ENCODE measurements around the gene TRIM54. TPM values are rescaled to one million over a fixed set of nuclear protein-coding genes. Genes with fewer than 3 reads are reported as not detected.

TRIM54 gene
- total RNA-seq, 1 experiment from 2014 or later: 2.0 TPM

DNA sequence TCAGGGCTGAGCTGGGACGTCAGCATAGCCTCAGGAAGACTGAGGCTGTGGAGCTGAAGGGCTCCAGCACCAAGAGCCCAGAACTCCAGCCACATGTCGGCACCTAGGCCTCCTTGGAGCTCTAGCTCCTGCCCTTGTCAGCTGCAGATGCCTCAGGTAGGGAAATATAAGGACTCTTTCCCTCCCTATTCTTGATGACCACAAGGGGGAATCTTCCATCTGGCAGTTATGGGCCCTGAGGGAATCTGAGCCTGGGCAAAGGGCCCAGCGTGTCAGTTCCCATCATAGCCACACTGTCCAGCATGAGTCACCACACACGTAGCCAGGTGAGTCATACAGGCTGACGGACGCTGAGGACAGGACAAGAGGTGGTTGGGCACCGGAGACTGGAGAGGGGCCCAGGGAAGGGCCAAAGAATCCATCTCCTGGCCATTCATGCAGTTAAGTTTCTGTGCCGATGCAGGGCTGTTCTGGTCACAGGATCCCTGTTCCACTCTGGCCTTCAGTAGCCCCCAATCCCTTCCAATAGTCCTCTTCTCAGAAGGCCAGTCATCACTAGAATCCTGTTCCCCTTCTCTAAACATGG is 38.8 kb downstream of the TRIM54 start (continued):
- TF ChIP-seq ELF1 (IDR thresholded peaks at IDR 0.05; ENCODE audit: borderline replicate concordance, low read depth): no peak
- TF ChIP-seq CEBPB (IDR thresholded peaks at IDR 0.05; ENCODE audit: low read depth): no peak
- peak; percentile 90 for TF ChIP-seq SP1 (IDR thresholded peaks at IDR 0.05; ENCODE audit: low read depth)
- TF ChIP-seq SRF (IDR thresholded peaks at IDR 0.05; ENCODE audit: low read depth): peak; percentile 83

DNA sequence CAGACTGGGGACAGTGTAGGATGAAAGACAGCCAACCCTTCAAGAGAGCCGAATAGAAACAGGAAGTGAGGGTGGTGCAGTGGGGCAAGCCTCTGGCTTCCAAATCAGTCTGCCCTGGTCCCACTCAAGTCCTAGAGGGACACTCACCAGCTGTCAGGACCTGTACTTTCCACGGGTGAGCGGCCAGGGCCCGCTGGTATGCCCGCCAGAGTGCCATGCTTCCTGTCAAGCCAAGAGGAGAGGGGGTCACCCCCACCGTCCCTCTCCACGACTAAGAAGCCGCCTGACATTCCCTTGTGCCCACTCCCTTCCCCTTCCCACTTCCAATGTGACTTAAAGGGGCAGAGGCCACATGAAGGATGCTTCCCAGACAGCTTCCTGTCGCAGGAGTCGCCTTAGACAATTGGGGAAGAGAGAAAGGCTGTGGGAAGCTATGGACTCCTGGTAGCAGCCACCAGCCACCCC is 40.1 kb downstream of the TRIM54 start:
- TF ChIP-seq CBX3 (IDR thresholded peaks at IDR 0.05; ENCODE audit: low read depth): no peak
- TF ChIP-seq POLR2A (IDR thresholded peaks at IDR 0.05; ENCODE audit: borderline replicate concordance, extremely low read depth, insufficient read depth, insufficient read length): no peak
- no peak for TF ChIP-seq CEBPB (IDR thresholded peaks at IDR 0.05; ENCODE audit: low read depth)
- TF ChIP-seq POLR2AphosphoS5 (IDR thresholded peaks at IDR 0.05; ENCODE audit: low read depth, low read length): no peak
- TF ChIP-seq, protein P1, sequence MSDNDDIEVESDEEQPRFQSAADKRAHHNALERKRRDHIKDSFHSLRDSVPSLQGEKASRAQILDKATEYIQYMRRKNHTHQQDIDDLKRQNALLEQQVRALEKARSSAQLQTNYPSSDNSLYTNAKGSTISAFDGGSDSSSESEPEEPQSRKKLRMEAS (IDR thresholded peaks at IDR 0.05): no peak
- TF ChIP-seq, protein P2, sequence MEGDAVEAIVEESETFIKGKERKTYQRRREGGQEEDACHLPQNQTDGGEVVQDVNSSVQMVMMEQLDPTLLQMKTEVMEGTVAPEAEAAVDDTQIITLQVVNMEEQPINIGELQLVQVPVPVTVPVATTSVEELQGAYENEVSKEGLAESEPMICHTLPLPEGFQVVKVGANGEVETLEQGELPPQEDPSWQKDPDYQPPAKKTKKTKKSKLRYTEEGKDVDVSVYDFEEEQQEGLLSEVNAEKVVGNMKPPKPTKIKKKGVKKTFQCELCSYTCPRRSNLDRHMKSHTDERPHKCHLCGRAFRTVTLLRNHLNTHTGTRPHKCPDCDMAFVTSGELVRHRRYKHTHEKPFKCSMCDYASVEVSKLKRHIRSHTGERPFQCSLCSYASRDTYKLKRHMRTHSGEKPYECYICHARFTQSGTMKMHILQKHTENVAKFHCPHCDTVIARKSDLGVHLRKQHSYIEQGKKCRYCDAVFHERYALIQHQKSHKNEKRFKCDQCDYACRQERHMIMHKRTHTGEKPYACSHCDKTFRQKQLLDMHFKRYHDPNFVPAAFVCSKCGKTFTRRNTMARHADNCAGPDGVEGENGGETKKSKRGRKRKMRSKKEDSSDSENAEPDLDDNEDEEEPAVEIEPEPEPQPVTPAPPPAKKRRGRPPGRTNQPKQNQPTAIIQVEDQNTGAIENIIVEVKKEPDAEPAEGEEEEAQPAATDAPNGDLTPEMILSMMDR (IDR thresholded peaks at IDR 0.05 in 2 of 3, conservative IDR thresholded peaks at IDR 0.05 in 1 of 3; ENCODE audit: borderline replicate concordance in 1 of 3, insufficient read depth in 1 of 3, low read depth in 2 of 3, low read length in 2 of 3): no peak
- TF ChIP-seq SIN3A (IDR thresholded peaks at IDR 0.05; ENCODE audit: low read depth): no peak
- no peak for TF ChIP-seq JUND (IDR thresholded peaks at IDR 0.05)
- CTCF ChIA-PET: interaction anchor here (1.2 to 1.3 kb wide), 2 partner anchors 19 to 42 kb away, joined by 4 to 5 read pairs; no protein-coding TSS in a partner anchor
- H3K9ac ChIP-seq (ENCODE audit: low read length): peak overlapping the region; percentile 92
- H3K9me2 ChIP-seq (ENCODE audit: insufficient read depth): no peaks in the 10 kb centered on the region
- H3K4me1 ChIP-seq (ENCODE audit: control insufficient read depth in 1 of 2, insufficient read depth in 2 of 2, low read length in 2 of 2): peaks cover 24 to 40% of the 10 kb centered on the region in 2 experiments
- peak overlapping the region; percentile 85 to 90 for H3K4me3 ChIP-seq (replicated peaks in 1 of 2; ENCODE audit: low read depth in 1 of 2, low read length in 2 of 2)
- DNase-seq (ENCODE audit: low read depth, low spot score) (no peak), ATAC-seq (0 out of 2 replicates have a peak, but pooled peaks have one; percentile 1)
- H3K27me3 ChIP-seq (ENCODE audit: insufficient read depth, low read length): no peaks in the 10 kb centered on the region
- RAD21 ChIA-PET (ENCODE audit: low non-redundant PET in 1 of 2, low total read pairs in 2 of 2, uncharacterized antibody in 2 of 2, unreplicated experiment in 2 of 2): no interaction called here
- peaks cover 0 to 9% of the 10 kb centered on the region in 2 experiments; a peak in 1 of 4 replicates for H3K36me3 ChIP-seq (ENCODE audit: control insufficient read depth in 1 of 2, insufficient read depth in 2 of 2, low read length in 2 of 2)
- peak overlapping the region; percentile 87 for H3K4me2 ChIP-seq (ENCODE audit: low read length)
- POLR2A ChIA-PET: interaction anchor here (1.3 kb wide), 1 partner anchor 47 kb away, joined by 4 read pairs; the partner anchor contains the start of gene EIF2B4
- H3K27ac ChIP-seq (ENCODE audit: low read depth, low read length): peak overlapping the region; percentile 90
- no peaks in the 10 kb centered on the region for H4K20me1 ChIP-seq (ENCODE audit: insufficient read depth)
- intact Hi-C loops (cut with micrococcal nuclease): loop anchor here (5.0 kb wide), 2 partner anchors 50 to 60 kb away; partner anchors contain the start of genes EIF2B4, SLC30A3 and SNX17
- peaks cover 15% of the 10 kb centered on the region for H3K79me2 ChIP-seq (ENCODE audit: insufficient read depth, low read length)
- no peak overlapping the region for H2AFZ ChIP-seq (ENCODE audit: low read depth, low read length, poor library complexity, severe bottlenecking)
- no peaks in the 10 kb centered on the region for H3K9me3 ChIP-seq (ENCODE audit: control insufficient read depth in 1 of 2, insufficient read depth in 1 of 2, low read depth in 1 of 2, low read length in 2 of 2)
- TSS peak; percentile 81 for BruUV-seq (replicated peaks)

All from HCT116 (cell line).